ENCODE data around the gene BCR.

Gene BCR

DNA sequence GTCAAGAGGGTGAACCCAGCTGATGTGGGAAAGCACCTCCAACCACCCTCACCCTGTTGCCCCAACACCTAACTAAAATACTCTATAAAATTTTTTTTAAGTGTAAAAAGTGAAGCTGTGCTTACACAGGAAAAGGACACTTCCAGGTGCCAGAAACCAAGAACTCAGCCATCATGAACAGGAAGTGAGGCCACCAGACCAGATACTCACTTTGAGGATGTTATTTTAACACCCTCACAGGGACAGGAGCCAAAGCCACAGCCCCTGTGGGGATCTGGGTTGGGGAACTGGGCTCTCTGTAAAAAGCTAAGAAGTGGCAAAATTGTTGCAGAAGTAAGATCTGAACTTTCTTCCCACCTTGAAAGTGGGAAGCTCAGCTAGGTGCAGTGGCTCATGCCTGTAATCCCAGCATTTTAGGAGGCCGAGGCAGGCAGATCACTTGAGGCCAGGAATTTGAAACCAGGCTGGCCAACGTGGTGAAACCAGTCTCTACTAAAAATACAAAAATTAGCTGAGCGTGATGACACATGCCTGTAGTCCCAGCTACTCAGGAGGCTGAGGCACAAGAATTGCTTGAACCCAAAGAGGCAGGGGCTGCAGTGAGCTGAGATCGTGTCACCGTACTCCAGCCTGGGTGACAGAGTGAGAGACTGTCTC, 42.3 kb upstream of the BCR start:
- TF ChIP-seq, protein P1, sequence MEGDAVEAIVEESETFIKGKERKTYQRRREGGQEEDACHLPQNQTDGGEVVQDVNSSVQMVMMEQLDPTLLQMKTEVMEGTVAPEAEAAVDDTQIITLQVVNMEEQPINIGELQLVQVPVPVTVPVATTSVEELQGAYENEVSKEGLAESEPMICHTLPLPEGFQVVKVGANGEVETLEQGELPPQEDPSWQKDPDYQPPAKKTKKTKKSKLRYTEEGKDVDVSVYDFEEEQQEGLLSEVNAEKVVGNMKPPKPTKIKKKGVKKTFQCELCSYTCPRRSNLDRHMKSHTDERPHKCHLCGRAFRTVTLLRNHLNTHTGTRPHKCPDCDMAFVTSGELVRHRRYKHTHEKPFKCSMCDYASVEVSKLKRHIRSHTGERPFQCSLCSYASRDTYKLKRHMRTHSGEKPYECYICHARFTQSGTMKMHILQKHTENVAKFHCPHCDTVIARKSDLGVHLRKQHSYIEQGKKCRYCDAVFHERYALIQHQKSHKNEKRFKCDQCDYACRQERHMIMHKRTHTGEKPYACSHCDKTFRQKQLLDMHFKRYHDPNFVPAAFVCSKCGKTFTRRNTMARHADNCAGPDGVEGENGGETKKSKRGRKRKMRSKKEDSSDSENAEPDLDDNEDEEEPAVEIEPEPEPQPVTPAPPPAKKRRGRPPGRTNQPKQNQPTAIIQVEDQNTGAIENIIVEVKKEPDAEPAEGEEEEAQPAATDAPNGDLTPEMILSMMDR (IDR thresholded peaks at IDR 0.05; ENCODE audit: insufficient read depth, low read depth, low read length, missing control alignments) = no peak
- DNase-seq (ENCODE audit: low read depth) = peak; percentile 47
- no peak overlapping the region for H3K4me3 ChIP-seq (ENCODE audit: low read length)

DNA sequence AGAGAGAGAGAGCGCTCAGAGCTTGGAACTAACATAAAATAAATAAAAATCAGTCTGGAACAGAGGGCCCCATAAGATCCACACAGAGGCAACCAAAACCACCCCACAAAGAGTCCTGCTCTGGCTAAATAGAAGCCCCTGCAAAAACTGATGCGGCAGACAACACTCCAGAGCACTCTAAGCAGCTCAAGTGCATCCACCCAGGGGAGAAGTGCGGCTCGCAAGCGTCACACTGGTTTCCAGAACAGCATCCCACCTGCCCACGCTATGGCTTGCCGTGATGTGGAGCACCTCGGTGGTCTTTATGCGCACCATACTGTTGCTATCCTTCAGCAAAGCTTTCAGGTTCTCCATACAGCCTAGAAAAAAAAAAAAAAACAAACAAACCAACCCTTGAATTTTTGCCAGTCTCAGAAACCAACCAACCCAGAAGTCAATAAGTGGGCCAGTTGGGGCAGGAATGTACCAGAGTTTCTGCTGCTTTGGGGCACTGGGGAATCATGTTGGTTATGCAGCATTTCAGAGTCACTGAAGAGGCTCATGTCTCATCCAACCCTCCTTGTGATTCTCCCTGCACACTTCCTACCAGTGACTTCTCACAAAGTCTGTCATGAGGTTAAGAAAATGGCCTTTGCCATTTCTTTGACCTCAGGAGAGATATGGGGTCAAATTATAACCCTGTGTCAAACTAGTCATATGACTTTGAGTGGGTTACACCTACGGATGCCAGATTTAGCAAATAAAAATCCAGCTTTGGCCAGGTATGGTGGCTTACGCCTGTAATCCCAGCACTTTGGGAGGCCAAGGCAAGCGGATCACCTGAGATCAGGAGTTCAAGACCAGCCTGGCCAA, 41.5 kb upstream of the BCR start:
- DNase-seq (ENCODE audit: low read depth) = peak; percentile 76
- TF ChIP-seq, protein P1 (IDR thresholded peaks at IDR 0.05; ENCODE audit: insufficient read depth, low read depth, low read length, missing control alignments) = no peak
- H3K4me3 ChIP-seq (ENCODE audit: low read length) = no peak overlapping the region

DNA sequence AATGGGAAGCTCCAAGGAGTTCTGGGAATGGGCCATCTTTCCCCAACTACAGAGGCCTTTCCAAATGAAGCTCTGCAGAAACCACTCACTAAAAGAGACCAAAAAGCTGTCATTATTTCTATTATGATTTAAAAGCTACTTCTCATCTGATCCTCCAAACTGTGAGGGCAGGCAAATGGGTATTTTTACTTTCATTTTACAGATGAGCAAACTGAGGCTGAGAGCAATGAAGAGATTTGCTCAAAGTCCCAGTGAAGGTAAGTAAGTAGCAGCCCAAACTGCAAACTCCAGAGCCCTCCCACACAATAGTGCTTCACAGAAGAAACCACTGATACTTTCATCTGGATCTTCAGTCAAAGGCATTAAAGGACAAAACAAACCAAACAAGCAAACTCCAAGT, 39.9 kb upstream of the BCR start:
- no peak for DNase-seq (ENCODE audit: low read depth)
- TF ChIP-seq, protein P1 (IDR thresholded peaks at IDR 0.05; ENCODE audit: insufficient read depth, low read depth, low read length, missing control alignments) = no peak
- H3K4me3 ChIP-seq (ENCODE audit: low read length) = no peak overlapping the region

DNA sequence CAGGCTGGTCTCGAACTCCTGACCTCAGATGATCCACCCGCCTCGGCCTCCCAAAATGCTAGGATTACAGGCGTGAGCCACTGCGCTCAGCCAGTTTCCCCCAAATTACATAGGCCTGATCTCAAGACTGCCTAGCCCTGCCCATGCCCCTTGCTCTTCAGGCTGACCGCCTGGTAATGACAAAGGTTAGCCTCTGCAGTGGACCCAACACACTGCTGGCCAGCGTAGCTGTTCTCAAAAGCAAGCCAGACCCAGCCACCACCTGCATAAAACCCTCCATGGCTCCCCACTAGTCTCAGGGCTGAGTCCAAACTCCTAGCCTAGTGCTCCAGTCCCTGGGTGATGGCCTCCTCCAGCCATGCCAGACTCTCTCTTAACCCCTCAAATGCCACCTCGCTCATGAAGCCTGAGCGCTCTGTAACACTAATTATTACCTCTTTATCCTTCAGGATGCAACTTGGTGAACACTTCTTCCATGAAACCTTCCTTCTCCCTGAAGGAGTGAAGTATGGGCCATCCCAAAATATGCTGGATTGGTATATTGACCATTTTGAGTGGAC, 37.7 kb upstream of the BCR start:
- TF ChIP-seq, protein P1 (IDR thresholded peaks at IDR 0.05; ENCODE audit: insufficient read depth, low read depth, low read length, missing control alignments) = no peak
- H3K4me3 ChIP-seq (ENCODE audit: low read length) = no peak overlapping the region
- DNase-seq (ENCODE audit: low read depth) = no peak

DNA sequence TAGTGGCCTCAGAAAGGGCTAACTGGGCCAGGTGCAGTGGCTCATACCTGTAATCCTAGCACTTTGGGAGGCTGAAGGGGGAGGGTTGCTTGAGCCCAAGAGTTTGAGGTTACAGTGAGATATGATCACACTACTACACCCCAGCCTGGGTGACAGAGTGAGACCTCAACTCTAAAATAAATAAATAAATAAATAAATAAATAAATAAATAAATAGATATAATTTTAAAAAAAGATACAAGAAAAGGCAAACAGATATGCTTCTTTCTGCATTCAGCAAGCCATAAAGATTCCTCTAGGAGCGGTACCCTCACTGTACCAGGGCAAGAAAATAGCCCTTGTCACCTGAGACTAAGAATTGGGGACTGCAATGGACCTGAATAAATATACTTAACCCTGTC, 37.2 kb upstream of the BCR start:
- TF ChIP-seq, protein P1 (IDR thresholded peaks at IDR 0.05; ENCODE audit: insufficient read depth, low read depth, low read length, missing control alignments) = no peak
- H3K4me3 ChIP-seq (ENCODE audit: low read length) = no peak overlapping the region
- no peak for DNase-seq (ENCODE audit: low read depth)

DNA sequence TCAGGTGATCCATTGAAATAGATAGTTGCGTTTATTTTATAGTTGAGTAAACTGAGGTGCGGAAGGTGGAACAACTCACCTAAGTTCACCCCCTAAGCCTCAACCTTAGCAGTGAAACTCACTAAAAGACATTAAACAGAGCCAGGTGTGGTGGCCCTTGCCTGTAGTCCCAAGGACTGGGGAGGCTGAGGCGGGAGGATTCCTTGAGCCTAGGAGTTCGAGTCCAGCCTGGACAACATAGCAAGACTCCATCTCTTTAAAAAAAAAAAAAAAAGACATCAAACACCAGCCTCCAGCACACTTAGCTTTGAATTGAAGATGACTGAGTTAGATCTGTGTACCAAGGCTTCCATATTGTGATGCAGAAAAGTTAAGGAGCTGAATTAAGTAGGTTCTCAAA, 35.9 kb upstream of the BCR start:
- no peak for DNase-seq (ENCODE audit: low read depth)
- H3K4me3 ChIP-seq (ENCODE audit: low read length) = no peak overlapping the region
- TF ChIP-seq, protein P1 (IDR thresholded peaks at IDR 0.05; ENCODE audit: insufficient read depth, low read depth, low read length, missing control alignments) = no peak

Data from epithelial cell of esophagus (primary cell).